Measurements from ENCODE around the gene VPS4B. TPM values are rescaled to one million over a fixed set of nuclear protein-coding genes. Genes with fewer than 3 reads are reported as not detected.

The VPS4B gene
- total RNA-seq, 1 donor from 2014 or later = 43.1 TPM

GRCh38 chr18:63422864-63423304 is 608 bp upstream of the VPS4B start:
- Mint-ChIP-seq H3K27me3 (ENCODE audit: unreplicated experiment) (peaks cover 10% of the 10 kb centered on the region), H3K4me3 (ENCODE audit: unreplicated experiment) (peak overlapping the region; percentile 99), H3K9me3 (ENCODE audit: unreplicated experiment) (no peaks in the 10 kb centered on the region), H3K36me3 (ENCODE audit: low read depth, unreplicated experiment) (peaks cover 14% of the 10 kb centered on the region), H3K4me1 (ENCODE audit: unreplicated experiment) (peaks cover 15% of the 10 kb centered on the region), H3K27ac (ENCODE audit: unreplicated experiment) (peak overlapping the region; percentile 99)
- no peak for DNase-seq (ENCODE audit: low spot score)
- no peak for TF ChIP-seq CTCF (IDR thresholded peaks at IDR 0.05; ENCODE audit: unreplicated experiment)

- peak overlapping the region; percentile 99 for H3K27ac Mint-ChIP-seq (ENCODE audit: unreplicated experiment)
- DNase-seq (ENCODE audit: low spot score) = no peak
- H3K4me1 Mint-ChIP-seq (ENCODE audit: unreplicated experiment) = peaks cover 15% of the 10 kb centered on the region
- peak overlapping the region; percentile 99 for H3K4me3 Mint-ChIP-seq (ENCODE audit: unreplicated experiment)
- H3K9me3 Mint-ChIP-seq (ENCODE audit: unreplicated experiment) = no peaks in the 10 kb centered on the region
- no peak for TF ChIP-seq CTCF (IDR thresholded peaks at IDR 0.05; ENCODE audit: unreplicated experiment)
- peaks cover 14% of the 10 kb centered on the region for H3K36me3 Mint-ChIP-seq (ENCODE audit: low read depth, unreplicated experiment)
- H3K27me3 Mint-ChIP-seq (ENCODE audit: unreplicated experiment) = peaks cover 10% of the 10 kb centered on the region
Measured at GRCh38 chr18:63421514-63421913, 762 bp downstream of the VPS4B start.

GRCh38 chr18:63412953-63413352 is 9.3 kb downstream of the VPS4B start:
- Mint-ChIP-seq H3K36me3 (ENCODE audit: low read depth, unreplicated experiment) (peaks cover 8% of the 10 kb centered on the region), H3K27ac (ENCODE audit: unreplicated experiment) (peak overlapping the region; percentile 27), H3K9me3 (ENCODE audit: unreplicated experiment) (no peaks in the 10 kb centered on the region), H3K27me3 (ENCODE audit: unreplicated experiment) (no peaks in the 10 kb centered on the region), H3K4me1 (ENCODE audit: unreplicated experiment) (no peaks in the 10 kb centered on the region), H3K4me3 (ENCODE audit: unreplicated experiment) (no peak overlapping the region)
- no peak for TF ChIP-seq CTCF (IDR thresholded peaks at IDR 0.05; ENCODE audit: unreplicated experiment)
- no peak for DNase-seq (ENCODE audit: low spot score)

- Mint-ChIP-seq H3K27ac (ENCODE audit: unreplicated experiment) (no peak overlapping the region), H3K9me3 (ENCODE audit: unreplicated experiment) (no peaks in the 10 kb centered on the region), H3K36me3 (ENCODE audit: low read depth, unreplicated experiment) (peaks cover 8% of the 10 kb centered on the region), H3K4me3 (ENCODE audit: unreplicated experiment) (no peak overlapping the region), H3K27me3 (ENCODE audit: unreplicated experiment) (no peaks in the 10 kb centered on the region), H3K4me1 (ENCODE audit: unreplicated experiment) (no peaks in the 10 kb centered on the region)
- DNase-seq (ENCODE audit: low spot score) = no peak
- TF ChIP-seq CTCF (IDR thresholded peaks at IDR 0.05; ENCODE audit: unreplicated experiment) = no peak
Measured at GRCh38 chr18:63410792-63411191, 11.5 kb downstream of the VPS4B start.

GRCh38 chr18:63409301-63409700 is 13.0 kb downstream of the VPS4B start:
- Mint-ChIP-seq H3K4me3 (ENCODE audit: unreplicated experiment) (no peak overlapping the region), H3K4me1 (ENCODE audit: unreplicated experiment) (no peaks in the 10 kb centered on the region)

More at GRCh38 chr18:63409301-63409700, 13.0 kb downstream of the VPS4B start:
- Mint-ChIP-seq H3K36me3 (ENCODE audit: low read depth, unreplicated experiment) (peaks cover 8% of the 10 kb centered on the region), H3K27ac (ENCODE audit: unreplicated experiment) (no peak overlapping the region), H3K9me3 (ENCODE audit: unreplicated experiment) (no peaks in the 10 kb centered on the region), H3K27me3 (ENCODE audit: unreplicated experiment) (no peaks in the 10 kb centered on the region)
- no peak for DNase-seq (ENCODE audit: low spot score)
- no peak for TF ChIP-seq CTCF (IDR thresholded peaks at IDR 0.05; ENCODE audit: unreplicated experiment)

All from endothelial cell (in vitro differentiated cells).